ENCODE results near the gene ST6GALNAC4.

The ST6GALNAC4 gene

GRCh38 chr9:127930231-127931091, 13.6 kb upstream of the ST6GALNAC4 start, which contains the start of gene PIP5KL1:
TSS of gene PIP5KL1 (minus strand) at chr9:127930777. CDS start at chr9:127930752, 25 bp downstream.
- DNase-seq (ENCODE audit: extremely low read depth, low read depth) = no peak
- peak within 1 kb of the TSS; percentile 46 for H3K4me3 ChIP-seq (replicated peaks; ENCODE audit: low read depth, low read length)
- no peak for TF ChIP-seq CTCF (IDR thresholded peaks at IDR 0.05; ENCODE audit: low read depth, low read length, missing control alignments)

DNA sequence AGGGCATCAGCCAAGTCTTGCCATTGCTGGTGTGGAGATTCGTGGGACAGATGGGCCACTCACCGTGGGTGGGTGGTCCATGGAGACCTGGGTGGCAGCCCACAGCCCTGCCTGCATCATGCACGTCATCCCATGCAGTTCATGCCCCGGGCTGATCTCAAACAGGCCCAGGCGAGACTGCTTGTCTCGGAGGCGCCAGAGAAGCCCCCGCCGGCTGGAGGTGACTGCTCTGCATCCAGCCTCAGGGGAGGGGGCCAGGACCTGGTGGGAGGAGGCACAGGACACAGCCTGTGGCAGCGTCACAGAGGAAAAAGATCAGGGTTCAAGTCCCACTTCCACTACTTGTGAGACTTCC, 12.8 kb upstream of the ST6GALNAC4 start:
- H3K4me3 ChIP-seq (replicated peaks; ENCODE audit: low read depth, low read length) = no peak overlapping the region
- no peak for TF ChIP-seq CTCF (IDR thresholded peaks at IDR 0.05; ENCODE audit: low read depth, low read length, missing control alignments)
- DNase-seq (ENCODE audit: extremely low read depth, low read depth) = no peak

- no peak for DNase-seq (ENCODE audit: extremely low read depth, low read depth)
- no peak for TF ChIP-seq CTCF (IDR thresholded peaks at IDR 0.05; ENCODE audit: low read depth, low read length, missing control alignments)
- no peak overlapping the region for H3K4me3 ChIP-seq (replicated peaks; ENCODE audit: low read depth, low read length)
These were observed 12.1 kb upstream of the ST6GALNAC4 start for GRCh38 chr9:127928676-127929624.

- no peak for TF ChIP-seq CTCF (IDR thresholded peaks at IDR 0.05; ENCODE audit: low read depth, low read length, missing control alignments)
- no peak overlapping the region for H3K4me3 ChIP-seq (replicated peaks; ENCODE audit: low read depth, low read length)
- DNase-seq (ENCODE audit: extremely low read depth, low read depth) = no peak
These were observed 11.3 kb upstream of the ST6GALNAC4 start for GRCh38 chr9:127927988-127928675.

DNA sequence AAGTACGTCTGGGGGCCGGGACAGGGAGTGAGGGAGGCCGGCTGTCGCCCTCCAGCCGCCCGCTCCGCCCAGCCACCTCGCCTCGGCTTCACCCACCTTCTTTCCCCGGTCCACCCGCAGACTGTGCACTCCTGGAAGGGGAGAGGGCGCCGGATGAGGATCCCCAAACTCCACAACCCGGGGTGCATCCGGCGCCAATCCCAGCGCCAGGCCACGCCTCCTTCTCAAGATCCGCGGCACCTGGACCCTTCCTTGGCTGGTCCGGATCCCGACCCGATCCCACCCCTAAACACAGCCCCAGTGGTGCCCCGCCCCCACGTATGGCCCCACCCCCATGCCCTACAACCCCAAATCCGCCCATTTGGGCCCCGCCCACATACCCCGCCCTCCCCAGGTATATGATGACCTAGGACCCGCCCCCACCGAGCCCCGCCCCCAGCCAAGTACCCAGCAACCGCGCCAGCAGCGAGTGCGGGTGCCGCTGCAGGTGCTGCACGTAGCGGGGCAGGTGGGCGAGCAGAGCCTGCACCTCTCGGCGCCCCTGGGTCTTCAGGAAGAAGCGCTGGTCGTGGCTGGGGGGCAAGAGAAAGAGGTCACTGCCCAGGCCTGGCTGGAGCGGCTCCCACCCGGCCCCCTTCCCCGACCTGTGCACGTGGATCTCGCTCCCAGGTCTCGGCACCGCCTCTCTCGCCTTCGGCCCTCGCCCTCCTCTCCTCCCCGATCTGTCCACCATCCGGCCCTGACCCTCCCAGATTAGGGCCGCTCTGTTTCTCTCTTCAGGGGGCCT, 10.6 kb upstream of the ST6GALNAC4 start:
- DNase-seq (ENCODE audit: extremely low read depth, low read depth) = no peak
- no peak for TF ChIP-seq CTCF (IDR thresholded peaks at IDR 0.05; ENCODE audit: low read depth, low read length, missing control alignments)
- H3K4me3 ChIP-seq (replicated peaks; ENCODE audit: low read depth, low read length) = peak overlapping the region; percentile 19; the same call in 1 of the 2 replicates

- H3K4me3 ChIP-seq (replicated peaks; ENCODE audit: low read depth, low read length) = peak overlapping the region; percentile 19; the same call in 1 of the 2 replicates
- DNase-seq (ENCODE audit: extremely low read depth, low read depth) = no peak
- TF ChIP-seq CTCF (IDR thresholded peaks at IDR 0.05; ENCODE audit: low read depth, low read length, missing control alignments) = no peak
These were observed 10.0 kb upstream of the ST6GALNAC4 start for GRCh38 chr9:127926906-127927200.

Data from HFF-Myc (cell line).